Hematopoietic multipotent progenitor cell treated with erythropoietin and hydrocortisone succinate and interleukin-3 and kit ligand, for 15 days (in vitro differentiated cells): ENCODE data around the gene YWHAH.
A peak's percentile ranks its signal among the peaks of the same experiment; 100 is the strongest.
"Not testable (repeated sequence)": the region's sequence is repeated elsewhere in the genome, so short reads cannot be mapped to it uniquely, and the experiment has no call there.

ENCODE experiments used
- DNase-seq: peaks from one replicate; pipeline ENCODE4 v3.0.0-alpha.2; 2015; ENCODE audit warnings: low spot score

The YWHAH gene

DNA sequence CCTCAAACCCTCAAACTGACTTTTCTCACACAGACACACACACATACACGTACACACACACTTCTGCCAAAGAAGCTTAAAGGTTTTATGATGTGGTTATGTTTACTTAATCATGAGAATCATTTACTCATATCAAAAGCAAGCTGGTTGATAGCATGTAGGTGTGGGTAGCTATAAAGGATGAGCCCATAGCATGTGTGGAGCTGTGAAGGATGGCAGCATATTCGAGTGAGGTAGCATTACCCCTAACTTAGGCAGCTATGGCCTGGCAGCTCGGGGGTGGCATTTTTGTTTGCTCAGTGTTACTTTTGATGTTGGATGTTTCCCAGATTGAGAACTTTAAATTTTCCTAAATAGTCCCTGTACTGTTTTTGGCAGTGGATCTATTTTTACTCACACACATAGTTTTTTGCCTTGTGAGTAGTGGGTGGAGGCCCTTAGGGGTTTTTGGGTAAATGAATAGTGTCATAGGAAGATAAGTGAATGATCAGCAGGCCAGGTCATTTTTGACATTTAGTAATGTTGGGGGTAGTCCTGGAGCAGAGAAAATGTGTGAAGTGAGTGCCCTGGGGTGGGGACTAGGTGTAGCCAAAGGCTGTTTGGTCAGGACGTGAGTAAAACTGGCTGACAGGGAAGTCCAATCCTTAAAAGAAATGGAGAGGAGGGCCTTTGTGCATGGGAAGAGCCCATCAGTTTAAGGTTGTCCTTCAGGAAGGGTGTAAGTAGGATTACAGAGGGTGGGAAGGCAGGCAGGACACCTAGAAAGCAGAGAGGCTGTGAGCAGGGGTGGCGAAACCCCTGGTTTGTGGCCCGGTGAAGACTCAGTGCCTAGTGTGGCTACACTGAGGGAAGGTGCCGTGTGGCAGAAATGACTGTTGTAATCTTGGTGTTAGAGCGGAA lies 7.1 kb downstream of the YWHAH start:
- DNase-seq = no peak

DNA sequence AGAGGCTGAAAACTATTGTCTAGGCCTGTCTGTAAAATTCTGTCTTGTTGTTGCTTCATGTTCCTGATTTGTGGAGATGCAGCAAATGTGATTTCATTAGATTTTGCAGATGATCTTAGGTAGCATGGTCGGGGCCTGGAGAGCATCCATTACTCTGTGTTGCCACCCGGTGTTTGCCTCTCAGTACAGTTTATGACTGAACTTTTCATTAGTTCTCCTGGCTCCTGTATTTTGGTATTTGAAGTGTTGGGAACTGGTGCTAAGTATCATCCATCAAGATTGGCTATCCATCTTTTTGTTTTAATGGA lies 7.7 kb downstream of the YWHAH start:
- DNase-seq = no peak

DNA sequence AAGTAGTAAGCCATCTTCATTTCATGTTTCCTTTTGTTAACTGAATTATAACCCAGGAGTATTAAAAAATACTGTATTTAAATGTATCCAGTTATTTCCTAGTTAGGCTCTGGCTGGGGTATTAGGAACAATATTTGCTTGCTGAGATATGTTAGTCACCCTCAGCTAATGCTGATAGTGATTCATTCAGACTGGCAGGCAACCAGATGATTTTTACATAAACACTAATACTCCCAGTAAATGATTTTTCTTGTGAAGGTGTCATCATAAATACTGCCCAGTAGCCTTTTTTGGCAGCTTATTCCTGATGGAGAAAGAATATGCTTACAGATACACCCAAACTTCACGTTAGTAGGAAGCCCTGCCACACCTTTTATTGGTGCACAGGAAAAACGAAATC lies 8.1 kb downstream of the YWHAH start:
- peak; percentile 65 for DNase-seq

DNA sequence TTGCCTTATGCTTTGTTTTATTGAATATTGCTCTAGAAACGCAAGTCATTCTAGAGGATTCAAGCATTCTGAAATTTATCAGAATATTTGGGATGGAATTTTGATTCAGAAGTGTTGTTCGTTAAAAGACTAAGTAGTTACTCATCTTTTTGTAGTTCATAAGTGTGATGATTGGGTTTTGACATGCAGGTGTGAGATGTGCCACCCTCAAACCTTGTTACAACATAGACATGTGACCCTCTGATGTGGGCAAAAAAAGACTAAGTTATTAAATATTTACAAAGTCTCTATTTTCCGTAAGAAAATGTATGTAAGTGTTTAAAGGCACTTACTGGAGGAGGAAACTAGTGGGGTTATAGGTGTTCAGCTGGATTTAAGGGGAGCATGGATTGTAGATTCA lies 8.9 kb downstream of the YWHAH start:
- no peak for DNase-seq

DNA sequence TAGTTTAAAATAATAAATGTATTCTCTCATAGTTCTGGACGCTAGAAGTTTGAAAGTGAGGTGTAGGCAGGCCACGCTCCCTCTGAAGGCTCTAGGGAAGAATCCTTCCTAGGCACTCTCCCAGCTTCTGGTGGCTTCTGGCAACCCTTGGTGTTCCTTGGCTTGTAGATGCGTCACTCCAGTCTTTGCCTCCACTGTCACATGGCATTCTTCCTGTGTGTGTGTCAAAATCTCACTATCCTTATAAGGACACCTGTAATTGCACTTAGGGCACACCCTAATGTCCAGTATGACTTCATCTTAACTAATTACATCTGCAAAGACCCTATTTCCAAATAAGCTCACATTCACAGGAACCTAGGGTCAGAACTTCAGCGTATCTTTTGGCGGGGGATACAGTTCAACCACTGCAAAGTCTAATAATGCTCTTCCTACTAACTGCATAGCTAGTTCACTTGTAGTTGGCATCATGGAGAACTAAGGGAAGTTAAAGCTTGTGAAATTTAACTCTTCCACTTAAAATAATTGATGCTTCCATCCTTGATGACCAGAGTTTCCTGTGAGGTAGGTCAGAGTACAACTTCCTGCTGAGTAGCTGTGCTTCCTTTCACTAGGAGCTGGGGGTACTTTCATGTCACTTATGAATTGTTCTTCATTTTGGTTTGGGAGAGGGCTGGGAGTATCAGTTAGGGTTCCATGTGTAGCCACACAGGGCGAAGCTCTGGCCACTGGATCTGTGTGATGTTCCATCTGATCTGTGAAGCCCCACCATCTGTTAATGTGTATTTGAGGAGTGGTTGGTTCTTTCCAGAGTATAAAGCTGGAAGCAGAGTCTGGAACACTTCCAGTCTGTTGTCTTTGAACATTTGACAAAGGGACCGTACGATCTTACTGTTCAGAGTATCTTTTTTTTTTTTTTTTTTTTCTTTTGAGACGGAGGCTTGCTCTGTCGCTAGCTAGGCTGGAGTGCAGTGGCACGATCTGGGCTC lies 10.5 kb downstream of the YWHAH start:
- no peak for DNase-seq

DNA sequence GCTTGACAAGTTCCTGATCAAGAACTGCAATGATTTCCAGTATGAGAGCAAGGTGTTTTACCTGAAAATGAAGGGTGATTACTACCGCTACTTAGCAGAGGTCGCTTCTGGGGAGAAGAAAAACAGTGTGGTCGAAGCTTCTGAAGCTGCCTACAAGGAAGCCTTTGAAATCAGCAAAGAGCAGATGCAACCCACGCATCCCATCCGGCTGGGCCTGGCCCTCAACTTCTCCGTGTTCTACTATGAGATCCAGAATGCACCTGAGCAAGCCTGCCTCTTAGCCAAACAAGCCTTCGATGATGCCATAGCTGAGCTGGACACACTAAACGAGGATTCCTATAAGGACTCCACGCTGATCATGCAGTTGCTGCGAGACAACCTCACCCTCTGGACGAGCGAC lies 12.0 kb downstream of the YWHAH start:
- no peak for DNase-seq

DNA sequence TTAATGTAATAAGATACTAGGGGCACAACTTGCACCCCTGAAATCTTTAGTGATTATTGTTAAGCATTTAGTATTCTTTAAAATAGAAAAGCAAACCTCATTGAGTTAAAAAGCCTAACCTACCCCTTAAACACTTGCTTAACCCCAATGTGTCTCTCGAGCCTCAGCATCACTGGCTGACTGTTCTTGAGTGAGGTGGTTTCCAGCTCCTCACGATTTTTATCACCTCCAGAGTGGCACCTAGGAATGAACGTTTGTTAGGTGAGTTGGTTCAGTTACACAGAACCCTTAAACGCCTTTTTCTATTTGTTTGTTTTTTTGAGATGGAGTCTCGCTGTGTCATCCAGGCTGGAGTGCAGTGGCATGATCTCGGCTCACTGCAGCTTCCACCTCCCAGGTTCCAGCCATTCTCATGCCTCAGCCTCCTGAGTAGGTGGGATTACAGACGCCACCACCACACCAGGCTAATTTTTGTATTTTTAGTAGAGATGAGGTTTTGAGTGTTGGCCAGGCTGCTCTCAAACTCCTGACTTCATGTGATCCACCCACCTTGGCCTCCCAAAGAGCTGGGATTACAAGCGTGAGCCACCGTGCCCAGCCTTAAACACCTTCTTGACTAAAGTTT lies 13.7 kb downstream of the YWHAH start:
- DNase-seq = no peak

DNA sequence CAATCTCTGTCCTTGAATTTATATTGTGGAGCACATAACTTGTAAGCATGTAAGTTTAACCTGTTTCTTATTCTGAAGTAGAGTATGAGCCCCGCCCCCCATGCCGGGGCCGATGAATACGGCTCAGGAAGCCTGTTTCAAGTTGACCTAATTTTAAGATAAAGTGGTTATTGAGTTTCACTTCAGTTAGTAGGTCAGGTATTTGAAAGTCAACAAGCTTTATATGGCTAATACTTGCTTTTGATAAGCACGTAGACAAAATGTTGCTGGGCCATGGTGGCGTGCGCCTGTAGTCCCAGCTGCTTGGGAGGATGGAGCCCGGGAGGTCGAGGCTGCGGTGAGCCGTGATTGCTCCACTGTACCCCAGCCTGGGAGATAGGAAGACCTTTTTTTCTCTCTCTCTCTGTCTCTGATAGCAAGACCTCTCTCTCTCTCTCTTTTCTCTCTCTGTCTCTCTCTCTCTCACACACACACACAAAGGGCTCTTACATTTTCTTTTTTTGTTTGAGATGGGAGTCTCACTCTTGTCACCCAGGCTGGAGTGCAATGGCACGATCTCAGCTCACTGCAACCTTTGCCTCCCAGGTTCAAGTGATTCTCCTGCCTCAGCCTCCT lies 14.4 kb downstream of the YWHAH start:
- no peak for DNase-seq

- DNase-seq = no peak
Measured at GRCh38 chr22:31960767-31961166, 16.4 kb downstream of the YWHAH start.

DNA sequence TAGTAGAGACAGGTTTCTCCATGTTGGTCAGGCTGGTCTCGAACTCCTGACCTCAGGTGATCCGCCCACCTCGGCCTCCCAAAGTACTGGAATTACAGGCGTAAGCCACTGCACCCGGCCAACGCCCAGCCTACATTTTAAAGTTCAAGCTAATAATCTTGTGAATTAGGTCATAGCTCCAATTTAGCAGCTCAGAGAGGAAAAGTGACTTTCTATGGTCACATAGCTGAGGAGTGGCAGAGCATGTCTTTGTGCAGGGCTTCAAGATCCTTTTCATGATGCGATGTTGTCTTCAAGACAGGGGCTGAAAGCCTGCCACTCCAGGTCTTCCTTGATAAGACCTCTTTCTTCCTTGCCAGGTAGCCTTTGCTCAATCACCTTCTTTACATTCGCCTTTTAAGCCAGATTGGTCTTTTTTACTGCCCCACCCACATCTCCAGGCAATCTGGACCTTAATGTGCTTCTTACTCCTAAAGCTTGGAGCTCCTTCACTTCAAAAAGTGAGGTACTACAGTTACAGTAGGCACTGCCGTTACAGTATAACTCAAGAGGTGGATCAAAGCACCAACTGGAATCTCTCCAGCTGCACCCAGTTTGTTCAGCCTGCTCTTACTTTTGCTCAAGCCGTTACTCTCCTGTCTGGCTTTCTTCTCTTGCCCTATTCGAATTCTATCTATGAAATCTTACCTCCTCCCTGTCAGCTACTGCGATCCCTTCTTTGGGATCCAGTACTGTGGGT lies 18.2 kb downstream of the YWHAH start:
- DNase-seq = no peak

DNA sequence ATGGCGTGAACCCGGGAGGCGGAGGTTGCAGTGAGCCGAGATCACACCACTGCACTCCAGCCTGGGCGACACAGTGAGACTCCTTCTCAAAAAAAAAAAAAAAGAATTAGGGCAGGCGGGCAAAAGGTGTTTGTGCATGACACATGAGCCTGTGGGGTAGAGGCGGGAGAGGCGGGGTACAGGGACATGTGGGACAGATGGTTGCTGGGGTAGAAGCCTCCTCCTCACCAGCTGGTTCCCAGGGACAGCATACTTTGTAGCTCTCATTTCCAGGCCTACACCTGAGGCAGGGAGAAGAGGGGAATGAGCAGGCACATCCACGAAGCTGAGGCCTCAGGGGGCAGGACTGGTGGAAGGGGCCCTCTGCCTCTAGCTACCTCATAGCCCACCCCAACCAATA lies 23.7 kb downstream of the YWHAH start:
- DNase-seq = no peak

GRCh38 chr22:31969789-31970489 lies 25.6 kb downstream of the YWHAH start:
- DNase-seq = peak; percentile 55

GRCh38 chr22:31970490-31971444 lies 26.4 kb downstream of the YWHAH start:
- peak; percentile 86 for DNase-seq

DNA sequence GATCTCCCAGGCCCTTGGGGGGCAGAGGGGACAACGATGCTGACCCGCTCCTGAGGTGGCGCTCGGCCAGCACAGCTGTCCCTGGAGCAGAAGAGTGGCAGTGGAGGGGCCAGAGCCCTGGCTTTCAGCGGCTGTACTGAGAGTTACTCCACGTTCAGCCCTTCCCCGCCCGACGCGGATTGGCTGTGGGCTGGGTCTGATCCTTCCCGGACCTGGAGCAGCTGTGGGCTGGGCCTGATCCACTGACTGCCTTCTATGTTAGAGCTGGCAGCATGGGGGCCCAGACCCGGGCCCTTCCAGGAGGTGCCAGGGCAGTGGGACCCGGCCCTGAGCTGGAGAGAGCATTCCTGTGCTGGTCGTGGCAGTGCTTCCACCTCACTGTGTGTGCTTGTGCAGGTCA lies 27.8 kb downstream of the YWHAH start:
- DNase-seq = no peak

- no peak for DNase-seq
Measured at GRCh38 chr22:31973739-31974138, 29.4 kb downstream of the YWHAH start.

DNA sequence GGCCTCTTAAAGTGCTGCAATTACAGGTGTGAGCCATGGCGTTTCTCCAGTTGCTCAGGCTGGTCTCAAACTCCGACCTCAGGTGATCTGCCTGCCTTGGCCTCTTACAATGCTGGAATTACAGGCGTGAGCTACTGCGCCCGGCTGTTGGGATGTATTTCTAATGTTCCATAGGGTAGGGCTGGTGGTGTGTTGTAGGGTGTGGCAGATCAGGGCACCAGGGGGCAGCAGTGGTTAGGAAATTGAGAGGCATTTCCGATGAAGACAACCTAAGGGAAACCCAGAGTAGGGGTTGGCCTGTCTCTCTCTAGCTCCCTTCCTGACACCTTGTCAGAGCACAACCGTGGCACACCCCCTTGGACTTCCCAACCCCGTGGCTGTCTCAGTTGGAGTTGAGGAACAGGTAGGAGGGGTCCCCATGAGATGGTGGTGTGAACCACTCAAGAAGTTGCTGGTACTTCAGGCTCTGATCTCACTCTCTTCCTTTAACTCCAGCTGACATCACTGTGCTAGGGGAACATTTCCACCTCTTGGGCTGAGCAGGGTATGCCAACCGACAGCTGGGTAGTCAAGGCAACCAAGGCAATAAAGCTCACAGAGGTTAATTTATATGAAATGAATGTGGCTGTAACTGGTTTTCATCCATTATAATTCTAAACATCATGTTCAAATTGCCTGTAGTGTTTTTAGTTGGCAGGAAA lies 33.0 kb downstream of the YWHAH start:
- peak; percentile 63 for DNase-seq

DNA sequence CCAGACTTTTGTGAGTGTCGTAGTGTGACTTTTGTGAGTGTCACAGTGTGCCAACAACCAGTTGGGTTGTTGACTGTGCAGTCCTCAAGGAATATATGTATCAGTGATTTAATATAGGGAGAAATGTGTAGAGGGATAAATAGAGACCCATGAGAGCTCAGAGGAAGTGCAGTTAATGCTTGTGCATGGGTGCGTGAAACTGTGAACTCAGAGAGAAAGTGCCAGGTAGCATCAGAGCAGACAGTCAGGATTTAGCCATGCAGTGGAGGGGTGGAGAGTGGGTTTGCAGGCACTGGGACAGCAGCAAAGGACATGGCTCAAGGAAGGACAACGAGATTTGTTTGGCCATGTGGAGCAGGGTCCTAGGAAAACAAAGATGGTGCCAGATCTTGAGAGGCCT lies 33.6 kb downstream of the YWHAH start:
- DNase-seq = no peak

DNA sequence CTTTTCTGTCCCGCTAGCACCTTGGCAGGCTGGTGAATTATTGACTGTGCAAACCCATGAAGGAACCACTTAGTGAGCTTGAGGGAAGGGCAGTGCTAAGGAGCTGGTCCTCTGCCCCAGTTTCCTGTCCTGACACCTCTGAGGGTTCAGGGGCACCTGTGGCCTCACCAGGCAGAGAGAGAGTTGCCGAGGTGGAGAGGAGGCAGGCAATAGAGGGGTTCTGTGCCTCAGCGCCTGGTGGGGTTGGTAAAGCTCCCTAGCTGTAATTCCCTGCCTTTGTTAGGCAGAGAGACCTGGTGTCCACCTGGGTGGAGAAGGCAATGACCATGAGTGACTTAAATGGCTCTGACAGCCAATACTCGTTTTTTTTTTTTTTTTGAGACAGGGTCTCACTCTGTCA lies 36.3 kb downstream of the YWHAH start:
- no peak for DNase-seq

GRCh38 chr22:31981976-31982375 lies 37.6 kb downstream of the YWHAH start:
- DNase-seq = not testable (repeated sequence)
